A375 (cell line): ENCODE data around the gene MRPL57. TPM values are rescaled to one million over a fixed set of nuclear protein-coding genes. Genes with fewer than 3 reads are reported as not detected.

Experiments used
- small RNA-seq: library from RNA; depleted of rRNA; stranded (forward); fragments of <200 nt; gene quantifications from one replicate; pipeline ENCODE3, GENCODE V24; 2014
- total RNA-seq: library from RNA; depleted of rRNA; stranded (reverse); fragments of >200 nt; shearing (Covaris generic); gene quantifications from 2 replicates; pipeline ENCODE4 v1.2.3, GENCODE V29; 2014; rRNA removed

MRPL57 gene
- total RNA-seq = 33.7 and 41.5 TPM in 2 replicates

GRCh38 chr13:21176215-21176981, at the start of gene MRPL57, which contains the start of gene SKA3:
Gene MRPL57 (plus strand): TSS chr13:21176658. CDS start chr13:21176917, 259 bp downstream.
Gene SKA3 (minus strand): TSS chr13:21176552. CDS start chr13:21176477, 75 bp downstream.

Small RNA genes within 50 kb of the gene (small RNA-seq; reads per million reads assigned to genes)
- not detected for gene AL158032.1
- gene RF00086 = 0.21 reads per million

Other genes starting within 250 kb of the MRPL57 start
- gene LATS2, start 115.1 kb upstream of the MRPL57 start, total RNA-seq = 16.4 and 21.6 TPM in 2 replicates
- 46.8 and 82.5 TPM in 2 replicates for gene SAP18, start 36.5 kb upstream of the MRPL57 start, total RNA-seq
- gene SKA3, start 106 bp upstream of the MRPL57 start, total RNA-seq = 15.4 and 24.4 TPM in 2 replicates